Measurements from ENCODE around the gene SRGAP2B. TPM values are rescaled to one million over a fixed set of nuclear protein-coding genes. Genes with fewer than 3 reads are reported as not detected.
A peak's percentile ranks its signal among the peaks of the same experiment; 100 is the strongest.
"Not testable (repeated sequence)": the region's sequence is repeated elsewhere in the genome, so short reads cannot be mapped to it uniquely, and the experiment has no call there.

The SRGAP2B gene
- total RNA-seq, 2 donors from 2014 or later = 24.1 to 24.4 TPM

DNA sequence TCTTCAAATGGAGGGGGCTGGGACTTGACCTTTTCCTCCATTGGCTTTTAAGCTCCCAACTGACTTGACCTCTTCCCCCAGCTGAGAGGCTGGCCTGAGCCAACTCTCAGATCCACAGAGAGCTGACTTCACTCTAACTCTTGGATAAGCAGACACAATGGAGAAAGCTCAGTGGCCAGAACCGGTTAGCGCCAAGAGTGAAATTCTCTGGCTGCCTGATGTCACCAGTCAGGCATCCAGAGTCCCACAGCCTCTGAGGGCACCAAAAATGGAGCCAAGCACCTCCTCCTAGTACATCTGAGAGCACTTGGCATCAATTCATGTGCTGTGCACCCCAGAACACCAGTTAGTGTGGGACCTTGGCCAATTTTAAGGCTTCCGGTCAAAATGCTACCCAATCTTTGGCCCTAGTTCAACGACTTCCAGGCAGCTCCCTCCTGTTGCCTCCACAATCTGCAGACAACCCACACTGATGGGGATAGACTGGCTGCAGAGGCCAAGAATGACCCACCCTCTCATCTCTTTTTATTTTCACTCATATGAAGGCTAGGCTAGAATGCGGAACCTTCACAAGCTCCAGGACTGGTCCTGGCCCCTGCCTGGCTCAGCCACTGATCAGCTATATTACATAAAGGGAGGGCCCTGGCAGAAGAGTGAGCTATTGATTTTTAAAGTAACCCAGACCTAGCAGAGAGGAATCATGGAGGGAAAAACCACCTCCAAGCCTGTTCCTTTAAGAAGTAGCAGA lies 200.5 kb downstream of the SRGAP2B start:
- not testable (repeated sequence) for H3K9me3 Mint-ChIP-seq; H3K36me3 Mint-ChIP-seq (ENCODE audit: low read depth); ATAC-seq (replicated peaks)

DNA sequence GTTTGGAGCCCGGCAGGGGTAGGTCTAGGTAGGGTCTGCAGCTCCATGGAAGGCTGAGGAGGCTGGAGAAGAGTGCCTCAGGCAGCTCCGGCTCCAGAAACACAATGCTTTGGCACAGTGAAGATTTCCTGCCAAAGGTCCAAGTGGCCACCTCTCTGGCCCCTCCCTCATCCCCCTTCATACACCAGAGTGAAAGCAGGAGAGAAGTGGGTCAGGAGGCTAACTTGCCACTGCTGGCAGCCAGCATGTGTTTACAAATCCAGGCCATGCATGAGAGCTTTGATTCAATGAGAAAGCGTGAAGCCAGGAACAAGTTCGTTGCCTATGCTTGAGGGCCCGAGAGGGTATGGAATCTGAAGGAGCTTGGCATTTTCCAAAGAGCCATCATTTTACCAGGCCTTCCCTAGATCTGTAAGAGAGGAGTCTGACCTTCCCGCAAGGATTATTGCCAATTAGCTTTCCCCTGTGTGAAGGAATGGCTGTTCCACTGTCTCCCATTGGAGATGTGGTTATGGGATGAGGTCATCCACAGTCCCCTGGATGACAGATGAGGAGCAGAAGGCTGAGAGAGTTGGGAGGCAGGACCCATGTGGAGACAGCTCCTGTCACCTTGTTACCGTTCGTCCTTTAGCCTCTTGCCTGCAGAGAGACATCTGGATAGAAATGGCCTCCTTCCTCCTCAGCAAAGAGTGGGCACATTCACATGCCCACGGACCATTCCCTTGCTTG lies 201.3 kb downstream of the SRGAP2B start:
- ATAC-seq (replicated peaks); H3K4me1 Mint-ChIP-seq; H3K9me3 Mint-ChIP-seq; H3K27ac Mint-ChIP-seq; H3K4me3 Mint-ChIP-seq; H3K36me3 Mint-ChIP-seq (ENCODE audit: low read depth); H3K27me3 Mint-ChIP-seq: not testable (repeated sequence)

More for the DNA sequence above, 200.5 kb downstream of the SRGAP2B start:
- H3K4me1 Mint-ChIP-seq, H3K27ac Mint-ChIP-seq, H3K27me3 Mint-ChIP-seq, H3K4me3 Mint-ChIP-seq: not testable (repeated sequence)

DNA sequence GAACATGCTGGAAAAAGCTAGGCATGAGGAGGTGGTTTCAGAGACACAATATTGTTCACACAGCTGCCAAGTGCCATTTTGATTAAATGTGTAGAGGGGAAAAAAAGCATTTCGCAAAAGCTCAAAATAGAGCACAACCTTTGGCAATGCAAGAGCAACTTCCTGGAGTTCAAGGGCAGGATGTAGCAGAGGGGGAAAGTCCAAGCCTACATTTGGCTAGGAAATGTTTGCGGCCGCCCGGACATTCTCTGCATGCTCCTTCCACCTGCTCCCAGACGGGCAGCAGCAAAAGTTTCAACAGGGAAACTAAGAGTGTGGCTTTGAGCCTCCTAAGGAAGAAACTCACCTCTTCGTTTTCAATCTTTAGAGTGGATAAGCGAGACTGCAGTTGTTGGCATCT lies 202.1 kb downstream of the SRGAP2B start:
- H3K27ac Mint-ChIP-seq; H3K4me3 Mint-ChIP-seq; H3K9me3 Mint-ChIP-seq; H3K27me3 Mint-ChIP-seq; H3K4me1 Mint-ChIP-seq; ATAC-seq (replicated peaks); H3K36me3 Mint-ChIP-seq (ENCODE audit: low read depth): not testable (repeated sequence)

DNA sequence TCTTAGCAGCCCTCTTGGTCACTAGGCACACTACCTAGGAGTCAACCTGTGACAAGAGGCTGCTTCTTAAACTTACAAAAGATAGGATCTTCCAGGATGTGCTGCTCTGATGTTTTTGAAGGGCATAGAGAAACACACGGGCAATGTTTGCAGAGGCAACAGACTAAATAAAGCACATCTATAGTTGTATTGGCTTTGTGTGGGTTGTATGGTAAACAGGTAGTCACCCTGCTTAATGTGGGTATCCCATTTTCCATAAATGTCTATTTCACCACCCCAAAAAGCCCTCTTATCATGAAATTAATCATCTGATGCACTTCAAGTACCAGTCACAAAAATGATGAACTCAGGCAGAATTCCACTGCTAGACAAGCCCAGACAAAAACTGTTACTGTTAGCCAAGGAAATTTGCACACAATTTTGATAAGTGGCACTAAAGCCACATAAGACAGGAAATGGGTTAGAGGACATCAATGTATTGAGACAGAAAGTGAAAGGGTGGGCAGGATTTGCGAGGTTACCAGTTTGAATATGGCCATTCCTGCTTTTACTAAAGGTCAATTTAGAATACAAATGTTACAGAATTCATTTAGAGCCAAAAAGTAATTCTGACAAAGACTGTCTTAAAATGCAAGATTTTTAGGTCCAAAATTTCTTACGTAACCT lies 205.5 kb downstream of the SRGAP2B start:
- peak; percentile 50 for ATAC-seq (replicated peaks)
- H3K9me3 Mint-ChIP-seq; H3K27ac Mint-ChIP-seq; H3K27me3 Mint-ChIP-seq; H3K36me3 Mint-ChIP-seq (ENCODE audit: low read depth); H3K4me1 Mint-ChIP-seq; H3K4me3 Mint-ChIP-seq: not testable (repeated sequence)

DNA sequence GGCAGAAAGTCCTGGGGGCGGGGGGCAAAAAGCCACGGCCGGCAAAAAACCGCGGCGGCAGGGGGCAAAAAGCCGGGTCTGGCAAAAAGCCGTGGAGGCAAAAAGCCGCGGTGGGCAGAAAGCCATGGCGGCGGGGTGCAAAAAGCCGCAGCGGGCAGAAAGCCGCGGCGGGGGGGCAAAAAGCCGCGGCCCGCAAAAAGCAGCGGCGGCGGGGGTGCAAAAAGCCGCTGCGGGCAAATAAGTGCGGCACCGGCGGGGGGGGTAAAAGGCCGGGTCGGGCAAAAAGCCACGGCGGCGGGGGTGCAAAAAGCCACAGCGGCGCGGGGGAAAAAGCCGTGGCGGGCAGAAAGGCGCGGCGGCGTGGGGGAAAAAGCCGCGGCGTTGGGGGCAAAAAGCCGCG lies 212.1 kb downstream of the SRGAP2B start:
- not testable (repeated sequence) for H3K27ac Mint-ChIP-seq; H3K4me3 Mint-ChIP-seq; ATAC-seq (replicated peaks); H3K9me3 Mint-ChIP-seq; H3K36me3 Mint-ChIP-seq (ENCODE audit: low read depth); H3K27me3 Mint-ChIP-seq; H3K4me1 Mint-ChIP-seq

DNA sequence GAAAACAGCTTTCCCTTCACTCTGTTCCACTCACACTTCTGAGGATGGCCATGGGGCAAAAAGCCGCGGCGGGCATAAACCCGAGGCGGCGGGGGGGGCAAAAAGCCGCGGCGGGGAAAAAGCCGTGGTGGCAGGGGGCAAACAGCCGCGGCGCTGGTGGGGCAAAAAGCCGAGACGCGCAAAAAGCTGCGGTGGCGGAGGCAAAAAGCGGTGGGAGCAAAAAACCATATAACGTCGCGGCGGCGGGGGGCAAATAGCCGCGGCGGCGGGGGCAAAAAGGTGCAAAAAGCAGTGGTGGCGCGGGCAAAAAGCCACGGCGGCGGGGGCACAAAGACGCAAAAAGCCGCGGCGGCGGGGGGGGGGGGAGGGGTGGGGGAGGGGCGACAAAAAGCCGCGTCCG lies 212.8 kb downstream of the SRGAP2B start:
- H3K4me1 Mint-ChIP-seq; ATAC-seq (replicated peaks); H3K9me3 Mint-ChIP-seq; H3K27ac Mint-ChIP-seq; H3K36me3 Mint-ChIP-seq (ENCODE audit: low read depth); H3K27me3 Mint-ChIP-seq; H3K4me3 Mint-ChIP-seq: not testable (repeated sequence)

DNA sequence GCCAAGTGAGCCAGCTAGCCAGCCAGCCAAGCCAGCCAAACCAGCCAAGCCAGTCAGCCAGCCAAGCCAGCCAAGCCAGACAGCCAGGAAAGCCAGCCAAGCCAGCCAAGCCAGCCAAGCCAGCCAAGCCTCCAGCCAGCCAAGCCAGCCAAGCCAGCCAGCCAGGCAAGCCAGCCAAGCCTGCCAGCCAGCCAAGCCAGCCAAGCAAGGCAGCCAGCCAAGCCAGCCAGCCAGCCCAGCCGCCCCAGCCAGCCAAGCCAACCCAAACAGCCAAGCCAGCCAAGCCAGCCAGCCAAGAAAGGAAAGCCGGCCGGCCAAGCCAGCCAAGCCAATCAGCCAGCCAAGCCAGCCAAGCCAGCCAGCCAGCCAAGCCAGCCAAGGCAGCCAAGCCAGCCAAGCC lies 236.5 kb downstream of the SRGAP2B start:
- H3K27me3 Mint-ChIP-seq; H3K4me1 Mint-ChIP-seq; H3K9me3 Mint-ChIP-seq; H3K36me3 Mint-ChIP-seq (ENCODE audit: low read depth); ATAC-seq (replicated peaks); H3K4me3 Mint-ChIP-seq; H3K27ac Mint-ChIP-seq: not testable (repeated sequence)

Other genes with a start within 250 kb of the SRGAP2B start
- 10 to 100 TPM; 11.0 to 14.7 TPM for gene FAM72D, start 646 bp upstream of the SRGAP2B start, total RNA-seq
- not detected for gene PPIAL4D, start 146.8 kb upstream of the SRGAP2B start, total RNA-seq